22Rv1 (cell line): Measurements from ENCODE around the gene C16orf87.

Experiments used
- H3K27ac ChIP-seq: fragments of 450-650 bp; 2 replicates; pipeline ENCODE4 v1.5.1; 2017
- CTCF ChIP-seq: fragments of 450-650 bp; IDR thresholded peaks from 2 replicates; pipeline ENCODE4 v1.5.1; 2017; ENCODE audit warnings: mild to moderate bottlenecking
- ZFX ChIP-seq: fragments of 450-650 bp; IDR thresholded peaks from 2 replicates; pipeline ENCODE4 v1.6.1; 2017; ENCODE audit warnings: antibody characterized with exemption, borderline replicate concordance

The C16orf87 gene

GRCh38 chr16:46850619-46851555 is 19.9 kb upstream of the C16orf87 start:
- TF ChIP-seq ZFX (no peak), CTCF (no peak)
- no peak overlapping the region for H3K27ac ChIP-seq

DNA sequence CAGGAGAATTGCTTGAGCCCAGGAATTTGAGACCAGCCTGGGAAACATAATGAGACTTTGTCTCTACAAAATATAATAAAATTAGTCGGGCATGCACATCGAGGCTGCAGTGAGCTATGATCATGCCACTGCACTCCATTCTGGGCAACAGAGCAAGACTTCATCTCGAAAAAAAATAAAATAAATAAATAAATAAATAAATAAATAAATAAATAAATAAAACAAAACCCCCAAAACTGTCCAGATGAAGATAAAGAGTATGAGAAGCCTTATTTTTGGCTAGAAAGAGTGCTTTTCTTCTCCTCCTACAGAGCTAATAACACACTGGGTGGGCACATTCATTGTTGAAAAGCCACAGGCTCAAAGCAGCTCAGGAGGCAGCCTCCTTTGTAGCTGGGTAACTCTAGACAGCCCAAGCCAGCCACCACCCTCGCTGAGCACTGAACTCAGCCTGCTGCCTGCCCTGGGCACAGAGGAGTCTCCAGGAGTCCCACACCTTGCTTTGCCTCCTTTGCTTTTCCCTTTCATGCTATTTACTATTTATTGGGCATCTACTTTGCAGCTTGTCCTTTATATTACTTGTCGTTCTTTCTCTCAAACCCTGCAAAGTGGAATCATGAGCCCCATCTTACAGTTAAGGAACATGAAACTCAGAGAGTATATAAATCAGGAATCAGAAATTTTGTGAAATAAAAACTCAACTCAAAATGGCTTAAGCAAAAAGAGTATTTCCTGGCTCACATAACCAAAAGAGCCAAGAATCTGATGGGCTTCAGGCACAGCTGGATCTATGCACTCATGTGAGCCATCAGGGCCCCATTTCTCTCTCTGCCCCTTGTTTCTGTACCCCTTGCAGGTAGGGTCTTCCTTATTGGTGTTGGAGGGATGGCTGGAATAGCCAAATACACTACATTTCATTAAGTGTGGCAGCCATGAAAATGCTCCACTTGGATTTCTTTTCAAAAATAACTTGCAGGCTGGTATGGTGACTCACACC is 18.1 kb upstream of the C16orf87 start:
- no peak for TF ChIP-seq ZFX
- no peak for TF ChIP-seq CTCF
- no peak overlapping the region for H3K27ac ChIP-seq

DNA sequence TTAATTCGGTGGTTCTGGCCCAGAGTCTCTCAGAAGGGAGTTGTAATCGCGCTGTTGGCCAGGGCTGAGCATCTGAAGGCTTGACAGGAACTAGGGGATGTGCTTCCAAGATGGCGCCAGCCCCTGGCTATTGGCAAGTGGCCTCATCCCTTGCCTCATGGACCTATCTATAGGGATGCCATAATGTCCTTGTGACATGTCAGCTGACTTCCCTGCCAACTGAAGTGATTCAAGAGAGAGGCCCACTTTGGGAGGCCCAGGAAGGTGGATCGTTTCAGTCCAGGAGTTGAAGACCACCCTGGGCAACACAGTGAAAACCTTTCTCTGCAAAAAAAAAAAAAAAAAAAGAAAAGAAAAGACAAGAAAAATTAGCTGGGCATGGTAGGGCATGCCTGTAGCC is 15.0 kb upstream of the C16orf87 start:
- TF ChIP-seq CTCF (no peak), ZFX (no peak)
- no peak overlapping the region for H3K27ac ChIP-seq

- no peak overlapping the region for H3K27ac ChIP-seq
- no peak for TF ChIP-seq CTCF
- TF ChIP-seq ZFX: no peak
Measured at GRCh38 chr16:46844771-46845170, 13.8 kb upstream of the C16orf87 start.

GRCh38 chr16:46843898-46844642 is 13.1 kb upstream of the C16orf87 start:
- TF ChIP-seq CTCF (no peak), ZFX (no peak)
- no peak overlapping the region for H3K27ac ChIP-seq

DNA sequence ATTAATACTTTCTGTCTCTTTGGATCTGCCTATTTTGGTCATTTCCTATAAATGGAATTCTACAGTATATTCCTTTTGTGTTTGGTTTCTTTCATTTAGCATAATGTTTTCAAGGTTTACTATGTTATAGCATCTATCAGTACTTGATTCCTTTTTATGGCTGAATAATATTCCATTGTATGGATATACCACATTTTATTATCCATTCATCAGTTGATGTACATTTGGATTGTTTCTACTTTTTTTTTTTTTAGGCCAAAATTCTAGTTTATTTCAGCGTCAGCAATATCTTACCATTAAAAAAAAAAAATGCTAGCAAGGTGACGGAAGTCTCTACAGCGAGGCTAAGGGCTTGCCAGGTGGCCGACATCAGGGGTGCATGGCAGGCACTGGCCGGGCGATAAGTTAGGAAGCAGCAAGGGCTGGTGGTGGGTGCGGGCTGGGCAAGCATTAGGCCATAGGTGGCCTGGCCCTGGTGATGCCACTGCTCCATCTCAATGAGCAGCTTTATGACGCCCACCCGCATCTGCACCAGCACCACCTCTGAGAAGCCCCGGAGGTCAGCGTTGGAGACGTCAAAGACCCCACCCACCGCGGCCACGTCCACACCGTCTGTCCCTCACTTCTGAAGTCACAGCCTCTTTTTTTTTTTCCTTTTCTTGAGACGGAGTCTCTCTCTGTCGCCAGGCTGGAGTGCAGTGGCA is 11.4 kb upstream of the C16orf87 start:
- no peak overlapping the region for H3K27ac ChIP-seq
- no peak for TF ChIP-seq CTCF
- TF ChIP-seq ZFX: no peak
